GM18499 (cell line): ENCODE results near the gene TTC9B.

Experiments used
- ATAC-seq: cut with Tn5 transposase; IDR thresholded peaks from one replicate; pipeline ENCODE4 v1.9.1; 2021; ENCODE audit warnings: moderate number of reproducible peaks; ENCODE audit not compliant: insufficient read depth, unreplicated experiment

TTC9B gene

DNA sequence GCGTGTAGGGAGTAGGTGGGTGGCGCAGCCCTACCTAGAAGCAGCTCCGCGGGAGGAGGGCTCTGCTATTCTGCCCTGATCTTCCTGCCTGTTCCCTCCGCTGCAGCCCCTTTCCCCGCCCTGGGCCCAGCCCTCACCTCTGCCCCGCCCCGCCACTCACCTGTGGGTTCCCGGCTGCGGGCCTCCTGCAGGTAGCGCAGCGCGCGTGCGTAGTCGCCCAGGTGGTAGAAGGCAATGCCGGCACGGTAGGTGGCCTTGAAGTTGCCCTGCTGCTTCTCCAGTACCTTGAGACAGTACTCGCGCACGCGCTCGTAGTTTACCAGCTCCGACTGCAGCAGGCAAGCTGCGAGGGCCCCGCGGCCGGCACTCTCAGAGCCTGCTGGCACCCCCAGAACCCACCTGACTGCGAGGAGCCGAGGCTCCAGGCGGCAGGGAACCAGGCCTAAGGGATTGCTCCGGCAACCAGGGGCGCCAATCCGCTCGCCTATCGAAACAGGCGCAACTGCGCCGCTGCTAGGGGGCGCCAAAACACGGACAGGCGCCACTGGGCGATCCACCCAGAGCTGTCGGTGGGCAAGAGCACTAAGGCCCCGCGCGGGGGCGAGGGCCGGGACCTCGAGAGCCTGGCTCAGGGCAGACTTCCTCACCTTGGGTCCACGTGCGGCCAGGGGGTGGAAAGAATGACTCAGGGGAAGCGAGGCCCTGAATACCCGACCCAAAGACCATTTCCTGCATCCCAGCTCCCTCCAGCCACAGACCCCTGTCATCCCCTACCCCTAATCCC, 965 bp downstream of the TTC9B start:
- no peak for ATAC-seq

DNA sequence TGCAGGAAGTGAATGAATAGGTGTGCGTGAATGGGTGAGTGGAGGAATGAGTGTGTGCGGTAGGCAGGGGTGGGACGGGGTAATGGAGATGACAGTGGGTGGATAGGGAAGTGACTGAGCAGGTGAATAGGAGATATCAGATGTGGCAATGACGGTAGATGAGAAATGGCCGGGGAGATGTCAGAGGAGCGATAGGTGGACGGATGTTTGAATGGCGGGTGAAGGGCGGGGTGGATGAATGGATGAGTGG, 1.5 kb downstream of the TTC9B start:
- ATAC-seq, result no peak

DNA sequence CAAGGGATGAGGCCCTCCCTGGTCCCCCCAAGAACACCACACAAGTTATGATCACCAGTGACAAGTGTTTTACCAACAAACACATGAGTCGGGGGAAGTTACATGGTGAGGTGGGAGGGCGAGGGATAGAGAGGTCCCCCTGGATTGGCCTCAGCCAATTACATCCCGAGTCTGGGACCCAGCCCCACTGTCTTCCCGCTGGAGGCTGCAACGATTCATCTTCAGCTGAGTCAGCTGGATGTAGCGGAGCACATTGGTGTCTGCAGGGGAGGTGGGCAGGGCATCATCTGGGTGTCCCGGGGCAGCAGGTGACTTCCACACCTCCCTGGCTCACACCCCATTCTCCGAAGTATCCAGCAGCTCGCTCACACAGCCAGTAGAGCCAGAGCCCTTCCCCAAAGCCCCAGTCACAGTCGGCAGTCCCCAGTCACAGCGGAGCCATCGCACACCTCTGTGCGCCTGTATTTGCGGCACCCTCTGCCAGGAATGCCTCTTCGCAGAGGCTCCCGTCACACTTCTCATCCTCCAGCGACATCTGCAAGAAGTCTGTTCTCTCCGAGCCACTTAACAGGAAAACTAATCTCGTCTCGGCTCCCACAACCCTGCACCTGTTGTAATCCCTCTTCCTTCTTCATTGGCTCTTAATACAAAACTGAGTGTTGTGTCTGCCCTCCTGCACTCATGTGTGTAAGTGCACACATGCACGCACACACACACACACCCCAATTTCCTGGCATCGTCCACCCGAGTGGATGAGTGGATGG, 2.0 kb downstream of the TTC9B start:
- no peak for ATAC-seq

DNA sequence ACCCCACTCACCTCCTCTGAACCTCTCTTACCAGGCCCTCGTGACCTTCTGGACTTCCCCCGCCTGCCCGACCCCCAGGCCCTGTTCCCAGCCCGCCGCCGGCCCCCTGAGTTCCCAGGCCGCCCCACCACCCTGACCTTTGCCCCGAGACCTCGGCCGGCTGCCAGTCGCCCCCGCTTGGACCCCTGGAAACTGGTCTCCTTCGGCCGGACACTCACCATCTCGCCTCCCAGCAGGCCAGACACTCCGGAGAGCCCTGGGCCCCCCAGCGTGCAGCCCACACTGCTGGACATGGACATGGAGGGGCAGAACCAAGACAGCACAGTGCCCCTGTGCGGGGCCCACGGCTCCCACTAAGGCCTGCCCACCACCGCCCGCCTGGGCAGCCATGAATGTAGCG, 3.2 kb downstream of the TTC9B start:
- ATAC-seq, result no peak

DNA sequence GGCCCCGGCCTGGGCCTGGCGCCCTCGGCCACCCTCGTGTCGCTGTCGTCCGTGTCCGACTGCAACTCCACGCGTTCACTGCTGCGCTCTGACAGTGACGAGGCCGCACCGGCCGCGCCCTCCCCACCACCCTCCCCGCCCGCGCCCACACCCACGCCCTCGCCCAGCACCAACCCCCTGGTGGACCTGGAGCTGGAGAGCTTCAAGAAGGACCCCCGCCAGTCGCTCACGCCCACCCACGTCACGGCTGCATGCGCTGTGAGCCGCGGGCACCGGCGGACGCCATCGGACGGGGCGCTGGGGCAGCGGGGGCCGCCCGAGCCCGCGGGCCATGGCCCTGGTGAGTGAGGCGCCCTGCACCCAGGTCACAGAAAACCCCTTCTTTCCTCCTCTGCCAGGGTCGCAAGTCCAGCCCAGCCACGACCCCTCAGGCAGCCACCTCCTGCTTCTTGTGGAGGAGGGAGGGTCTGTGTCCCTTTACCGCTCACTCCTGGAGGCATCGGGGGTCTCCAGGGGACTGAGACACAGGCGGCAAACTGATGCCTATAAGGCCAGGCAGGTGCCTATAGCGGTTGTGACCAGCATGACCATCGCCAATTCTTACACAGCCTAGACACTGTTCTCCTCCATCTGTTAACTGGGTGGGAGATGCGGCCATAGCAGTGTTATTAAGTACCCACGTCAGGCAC, 4.2 kb downstream of the TTC9B start:
- ATAC-seq, result no peak

DNA sequence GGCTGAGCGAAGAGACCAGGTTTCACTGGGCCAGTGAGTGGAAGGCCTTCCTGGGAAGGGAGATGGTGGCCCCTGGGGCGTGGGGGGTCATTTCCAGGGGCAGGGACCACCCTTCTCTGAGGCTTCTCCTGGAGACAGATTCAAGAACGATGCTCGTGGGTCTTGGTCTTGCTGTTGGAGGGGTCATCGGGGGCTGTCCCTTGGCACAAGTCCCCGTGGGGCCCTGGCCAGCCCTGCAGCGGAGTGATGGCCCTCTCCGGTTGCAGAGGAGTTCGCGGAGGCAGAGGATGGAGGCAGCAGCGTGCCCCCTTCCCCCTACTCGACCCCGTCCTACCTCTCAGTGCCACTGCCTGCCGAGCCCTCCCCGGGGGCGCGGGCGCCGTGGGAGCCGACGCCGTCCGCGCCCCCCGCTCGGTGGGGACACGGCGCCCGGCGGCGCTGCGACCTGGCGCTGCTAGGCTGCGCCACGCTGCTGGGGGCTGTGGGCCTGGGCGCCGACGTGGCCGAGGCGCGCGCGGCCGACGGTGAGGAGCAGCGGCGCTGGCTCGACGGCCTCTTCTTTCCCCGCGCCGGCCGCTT, 4.8 kb downstream of the TTC9B start:
- ATAC-seq, result no peak

DNA sequence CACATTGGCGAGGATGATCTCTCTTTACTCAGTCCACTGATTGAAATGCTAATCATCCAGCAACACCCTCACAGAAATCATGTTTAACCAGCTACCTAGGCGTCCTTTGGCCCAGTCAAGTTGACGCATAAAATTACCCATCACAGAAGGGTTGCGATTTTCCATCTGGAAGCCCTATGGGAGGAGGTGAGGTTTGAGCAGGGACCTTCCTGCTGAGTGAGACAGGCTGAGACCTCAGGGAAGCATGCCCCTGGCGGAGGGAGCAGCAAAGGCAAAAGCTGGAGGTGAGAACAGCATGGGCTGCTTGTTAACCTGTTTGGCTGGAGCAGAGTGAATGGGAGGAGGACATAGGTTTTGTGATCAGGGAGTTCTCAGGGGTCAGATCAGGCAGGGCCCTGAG, 7.3 kb downstream of the TTC9B start:
- ATAC-seq, result no peak

DNA sequence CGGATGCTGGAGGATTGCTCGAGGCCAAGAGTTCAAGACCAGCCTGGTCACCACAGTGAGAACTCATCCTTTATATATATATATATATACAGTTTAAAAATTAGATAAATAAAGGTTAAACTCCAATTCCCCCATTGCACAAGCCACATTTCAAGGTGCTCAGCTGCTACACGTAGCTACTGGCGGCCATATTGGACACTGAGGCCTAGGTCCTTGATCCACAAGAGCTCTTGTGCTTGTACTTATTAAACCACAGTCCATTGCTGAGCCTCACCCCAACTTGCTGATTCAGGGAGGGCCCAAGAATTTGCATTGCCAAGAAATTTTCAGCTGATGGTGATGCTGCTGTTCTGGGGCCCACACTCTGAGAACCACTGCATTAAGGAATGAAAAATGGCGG, 9.6 kb downstream of the TTC9B start:
- no peak for ATAC-seq

DNA sequence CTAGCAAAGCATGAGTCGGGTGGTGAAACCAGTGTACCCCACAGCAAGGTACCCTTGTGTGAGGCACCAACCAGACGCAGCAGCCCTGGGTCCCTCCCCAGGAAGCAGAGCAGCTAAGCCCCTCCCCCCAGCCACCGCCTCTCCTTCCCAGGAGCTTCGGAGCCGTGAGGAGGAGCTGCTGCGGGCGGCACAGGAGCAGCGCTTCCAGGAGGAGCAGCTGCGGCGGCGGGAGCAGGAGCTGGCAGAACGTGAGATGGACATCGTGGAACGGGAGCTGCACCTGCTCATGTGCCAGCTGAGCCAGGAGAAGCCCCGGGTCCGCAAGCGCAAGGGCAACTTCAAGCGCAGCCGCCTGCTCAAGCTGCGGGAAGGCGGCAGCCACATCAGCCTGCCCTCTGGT, 12.4 kb downstream of the TTC9B start:
- ATAC-seq, result no peak

DNA sequence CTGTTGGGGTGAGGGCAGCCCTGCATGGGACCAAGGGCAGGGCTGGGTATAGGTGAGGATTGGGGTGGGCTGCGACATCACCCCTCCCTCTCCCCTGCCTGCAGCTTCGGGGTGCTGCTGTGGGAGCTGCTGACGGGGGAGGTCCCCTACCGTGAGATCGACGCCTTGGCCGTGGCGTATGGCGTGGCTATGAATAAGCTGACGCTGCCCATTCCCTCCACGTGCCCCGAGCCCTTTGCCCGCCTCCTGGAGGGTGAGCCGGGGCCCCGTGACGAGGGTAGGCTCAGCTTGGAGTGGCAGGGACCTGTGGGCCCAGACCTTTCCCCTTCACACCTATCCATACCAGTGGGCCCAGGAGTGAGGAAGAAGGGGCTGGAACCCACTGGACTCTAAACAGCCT, 13.8 kb downstream of the TTC9B start:
- ATAC-seq, result no peak

DNA sequence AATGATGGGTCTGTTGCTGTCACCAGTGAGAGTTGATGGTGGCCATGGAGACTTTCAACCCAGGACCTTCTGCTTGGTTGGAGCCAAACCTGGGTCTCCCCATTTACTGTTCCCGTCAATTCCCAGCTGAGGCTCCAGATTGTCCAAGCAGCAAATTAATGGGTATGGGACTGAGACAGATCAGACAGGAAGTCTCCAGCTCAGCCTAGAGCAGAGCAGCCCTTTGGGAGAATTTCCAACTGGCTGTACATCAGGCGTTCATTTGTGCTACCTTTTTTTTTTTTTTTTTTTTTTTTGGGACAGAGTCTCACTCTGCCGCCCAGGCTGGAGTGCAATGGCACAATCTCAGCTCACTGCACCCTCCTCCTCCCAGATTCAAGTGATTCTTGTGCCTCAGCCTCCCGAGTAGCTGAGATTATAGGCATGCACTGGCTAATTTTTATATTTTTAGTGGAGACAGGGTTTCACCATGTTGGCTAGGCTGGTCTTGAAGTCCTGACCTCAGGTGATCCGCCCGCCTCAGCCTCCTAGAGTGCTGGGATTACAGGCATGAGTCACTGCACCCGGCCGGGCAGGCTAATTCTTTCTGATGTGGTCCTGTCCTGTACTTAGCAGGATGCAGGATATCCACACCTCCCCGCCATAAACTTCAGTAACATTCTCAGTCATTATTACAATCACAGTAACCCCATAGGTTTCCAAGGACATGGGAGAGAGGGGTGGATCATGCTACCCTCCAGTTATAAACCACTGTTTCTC, 17.7 kb downstream of the TTC9B start:
- no peak for ATAC-seq

DNA sequence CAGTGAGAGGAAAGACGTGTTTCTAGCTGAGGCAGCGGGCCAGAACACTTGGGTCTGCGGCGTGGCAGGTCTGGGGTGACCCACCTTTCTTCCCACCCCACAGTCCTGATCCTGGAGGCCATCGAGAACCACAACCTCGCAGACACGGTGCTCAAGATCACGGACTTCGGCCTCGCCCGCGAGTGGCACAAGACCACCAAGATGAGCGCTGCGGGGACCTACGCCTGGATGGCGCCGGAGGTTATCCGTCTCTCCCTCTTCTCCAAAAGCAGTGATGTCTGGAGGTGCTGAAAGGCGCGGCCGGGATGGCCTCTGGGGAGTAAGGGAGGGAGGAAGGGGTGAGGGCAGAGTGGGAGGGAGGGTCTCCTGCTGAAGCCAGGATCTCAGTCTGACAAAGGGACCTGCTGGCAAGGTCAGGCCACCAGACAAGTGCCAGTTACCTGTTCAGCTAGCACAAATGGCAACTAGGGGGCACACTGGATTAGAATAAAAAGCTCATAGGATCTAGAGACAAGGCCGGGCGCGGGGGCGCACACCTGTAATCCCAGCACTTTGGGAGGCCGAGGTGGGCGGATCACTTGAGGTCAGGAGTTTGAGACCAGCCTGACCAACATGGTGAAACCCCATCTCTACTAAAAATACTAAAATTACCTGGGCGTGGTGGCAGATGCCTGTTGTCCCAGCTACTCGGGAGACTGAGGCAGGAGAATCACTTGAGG, 19.8 kb downstream of the TTC9B start:
- ATAC-seq, result no peak

DNA sequence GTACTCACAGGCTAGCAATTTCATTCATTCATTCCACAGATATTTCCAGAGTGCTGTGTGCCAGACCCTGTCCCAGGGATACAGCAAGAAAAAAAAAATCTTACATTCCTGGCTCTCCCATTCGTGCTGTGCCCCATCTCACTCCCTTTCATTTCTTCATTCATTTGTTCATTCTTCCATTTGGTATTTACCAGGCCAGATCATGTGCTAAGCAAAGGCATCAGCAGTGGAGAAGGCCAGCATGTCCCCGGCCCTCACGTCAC, 24.7 kb downstream of the TTC9B start:
- ATAC-seq, result no peak

DNA sequence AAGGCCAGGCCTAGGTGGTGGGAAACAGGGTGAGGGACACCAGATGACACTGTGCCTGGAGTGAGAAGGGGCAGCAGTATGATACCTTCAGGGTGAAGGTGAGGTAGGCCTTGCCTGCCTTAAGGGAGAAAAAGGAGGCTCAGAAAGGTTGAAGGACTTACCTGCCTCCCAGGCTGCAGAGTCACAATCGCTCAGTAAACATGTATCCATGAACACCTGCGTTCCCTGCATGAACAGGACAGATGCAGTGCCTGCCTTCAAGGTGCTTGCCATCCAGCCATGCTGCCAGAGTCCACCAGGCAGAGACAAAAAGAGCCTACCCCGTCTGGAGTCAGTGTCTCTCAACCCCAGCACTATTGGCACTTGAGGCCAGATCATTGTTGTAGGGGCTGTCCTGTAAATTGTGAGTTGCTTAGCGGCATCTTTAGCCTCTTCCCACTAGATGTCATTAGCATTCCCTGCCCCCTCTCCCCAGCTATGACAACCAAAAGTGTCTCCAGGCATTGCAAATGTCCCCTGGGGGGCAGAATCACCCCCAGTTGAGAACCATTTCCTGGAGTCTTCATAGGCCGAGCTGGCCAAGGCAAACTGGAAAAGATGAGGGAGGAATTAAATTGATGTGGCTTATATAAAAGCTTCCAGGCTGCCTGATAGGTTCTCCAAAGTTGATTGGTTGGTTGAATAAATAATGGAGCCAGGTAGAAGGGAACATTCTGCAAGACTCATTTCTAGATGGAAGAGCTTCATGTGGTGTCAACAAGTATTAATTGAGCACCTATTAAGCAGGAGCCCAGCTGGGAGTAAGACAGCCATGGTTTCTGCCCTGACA, 25.2 kb downstream of the TTC9B start:
- no peak for ATAC-seq

DNA sequence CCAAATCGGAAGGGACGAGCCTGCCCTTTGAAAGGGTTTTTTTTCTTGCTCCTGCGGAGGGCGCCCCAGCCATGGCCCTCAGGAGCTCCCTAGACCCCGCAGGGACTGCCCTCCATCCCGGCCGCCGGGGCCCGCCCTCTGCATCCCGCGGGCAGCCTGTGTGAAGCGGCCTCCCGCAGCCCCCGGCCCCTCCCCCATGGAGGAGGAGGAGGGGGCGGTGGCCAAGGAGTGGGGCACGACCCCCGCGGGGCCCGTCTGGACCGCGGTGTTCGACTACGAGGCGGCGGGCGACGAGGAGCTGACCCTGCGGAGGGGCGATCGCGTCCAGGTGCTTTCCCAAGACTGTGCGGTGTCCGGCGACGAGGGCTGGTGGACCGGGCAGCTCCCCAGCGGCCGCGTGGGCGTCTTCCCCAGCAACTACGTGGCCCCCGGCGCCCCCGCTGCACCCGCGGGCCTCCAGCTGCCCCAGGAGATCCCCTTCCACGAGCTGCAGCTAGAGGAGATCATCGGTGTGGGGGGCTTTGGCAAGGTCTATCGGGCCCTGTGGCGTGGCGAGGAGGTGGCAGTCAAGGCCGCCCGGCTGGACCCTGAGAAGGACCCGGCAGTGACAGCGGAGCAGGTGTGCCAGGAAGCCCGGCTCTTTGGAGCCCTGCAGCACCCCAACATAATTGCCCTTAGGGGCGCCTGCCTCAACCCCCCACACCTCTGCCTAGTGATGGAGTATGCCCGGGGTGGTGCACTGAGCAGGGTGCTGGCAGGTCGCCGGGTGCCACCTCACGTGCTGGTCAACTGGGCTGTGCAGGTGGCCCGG, 26.1 kb downstream of the TTC9B start:
- no peak for ATAC-seq

DNA sequence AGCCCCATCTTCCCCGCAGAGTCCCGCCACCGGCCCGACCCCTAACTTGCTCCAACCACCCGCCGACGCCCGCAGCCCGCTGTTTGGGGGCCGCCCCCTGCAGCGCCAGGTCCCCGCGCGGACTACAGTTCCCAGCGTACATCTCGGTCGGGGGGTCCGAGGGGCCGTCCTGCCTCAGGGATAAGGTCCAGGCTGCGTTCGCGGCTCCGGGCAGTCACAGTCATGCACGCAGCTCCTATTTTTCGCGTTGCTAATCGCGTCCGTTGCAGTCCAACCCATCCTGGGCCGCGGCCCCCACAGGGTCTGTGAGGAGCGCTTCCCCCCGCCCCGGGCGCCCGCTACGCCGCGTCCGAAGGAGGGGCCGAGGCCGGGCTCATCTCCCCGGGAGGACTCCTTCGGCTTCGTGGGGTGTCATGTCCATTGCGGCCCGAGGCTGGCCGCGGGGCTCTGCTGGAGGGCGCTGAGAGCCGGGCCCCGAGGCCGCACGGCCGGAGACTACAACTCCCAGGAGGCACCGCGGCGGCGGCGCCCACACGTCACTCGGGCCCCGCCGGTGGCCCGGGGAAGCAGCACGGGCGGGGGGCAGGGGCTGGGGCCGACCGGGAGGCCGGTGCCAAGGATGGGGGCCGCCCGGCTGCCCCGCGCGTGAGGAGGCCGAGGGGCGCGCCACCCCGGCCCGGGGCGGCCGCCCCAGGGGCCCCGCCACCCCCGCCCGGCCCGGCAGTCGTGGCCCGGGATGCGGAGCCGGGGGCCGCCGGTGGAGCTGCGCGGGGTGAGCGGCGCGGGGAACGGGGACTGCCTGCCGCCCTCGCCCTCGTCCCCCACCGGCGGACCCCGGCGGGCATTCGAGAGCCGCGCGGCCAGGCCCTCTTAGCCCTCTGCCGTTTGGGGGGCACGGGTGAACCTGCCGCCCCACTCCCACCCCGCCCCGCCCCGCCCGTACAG, 27.0 kb downstream of the TTC9B start, which contains the start of gene MAP3K10:
MAP3K10 (plus strand) TSS at position 536 of the 945 bp plus-strand sequence. CDS start 606 bp downstream, outside the sequence.
- no peak for ATAC-seq

DNA sequence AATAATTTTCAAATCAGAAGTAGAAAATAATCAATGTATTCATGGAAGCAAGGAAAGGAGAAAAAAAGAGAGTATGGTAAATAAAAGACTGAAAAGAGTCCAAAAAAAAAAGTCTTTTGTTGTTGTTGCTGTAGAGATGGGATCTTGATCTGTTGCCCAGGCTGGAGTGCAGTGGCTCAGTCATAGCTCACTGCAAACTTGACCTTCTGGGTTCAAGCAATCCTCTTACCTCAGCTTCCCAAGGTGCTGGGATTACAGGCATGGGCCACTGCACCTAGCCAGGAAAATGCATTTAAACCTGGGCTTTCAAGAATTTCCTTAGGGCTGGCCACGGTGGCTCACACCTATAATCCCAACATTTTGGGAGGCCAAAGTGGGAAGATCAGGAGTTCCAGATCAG, 33.9 kb downstream of the TTC9B start:
- ATAC-seq, result no peak
